Liver (tissue), 3 donors: ENCODE results near the gene NLRP4.

Experiments
- FOXA1 ChIP-seq: IDR thresholded peaks from 2 replicates; pipeline ENCODE4 v1.6.1; 2016; ENCODE audit warnings: antibody characterized with exemption
- HNF4G ChIP-seq: IDR thresholded peaks from 2 replicates; pipeline ENCODE4 v1.6.1; 2016; ENCODE audit warnings: antibody characterized with exemption
- JUND ChIP-seq, 2 donors: IDR thresholded peaks; 2 replicates each; pipeline ENCODE4 v1.6.1; 2016; ENCODE audit warnings: antibody characterized with exemption in 2 of 2
- RAD21 ChIP-seq, 2 donors: IDR thresholded peaks; 2 replicates each; pipeline ENCODE4 v1.6.1; 2016; ENCODE audit warnings: antibody characterized with exemption in 2 of 2, mild to moderate bottlenecking in 2 of 2
- REST ChIP-seq: IDR thresholded peaks from 2 replicates; pipeline ENCODE4 v1.6.1; 2016; ENCODE audit warnings: antibody characterized with exemption, mild to moderate bottlenecking
- TAF1 ChIP-seq: conservative IDR thresholded peaks from 2 replicates; pipeline ENCODE4 v1.6.1; 2016; ENCODE audit warnings: antibody characterized with exemption, mild to moderate bottlenecking
- YY1 ChIP-seq: IDR thresholded peaks from 2 replicates; pipeline ENCODE4 v1.6.1; 2016; ENCODE audit warnings: antibody characterized with exemption, mild to moderate bottlenecking
- TF ChIP-seq, protein P1 (sequence below): fragments of 150-350 bp; IDR thresholded peaks from 2 replicates; pipeline ENCODE4 v1.5.1; 2017; ENCODE audit warnings: improper control_type of control experiment, low read depth, low read length; ENCODE audit not compliant: missing input control
- TF ChIP-seq, protein P2 (sequence below): IDR thresholded peaks from 2 replicates; pipeline ENCODE4 v1.6.1; 2016; ENCODE audit warnings: antibody characterized with exemption
- donor health status: healthy.
- donor health status: healthy.

GRCh38 chr19:55832676-55833075 is 3.7 kb upstream of the NLRP4 start:
- TF ChIP-seq, protein P1, sequence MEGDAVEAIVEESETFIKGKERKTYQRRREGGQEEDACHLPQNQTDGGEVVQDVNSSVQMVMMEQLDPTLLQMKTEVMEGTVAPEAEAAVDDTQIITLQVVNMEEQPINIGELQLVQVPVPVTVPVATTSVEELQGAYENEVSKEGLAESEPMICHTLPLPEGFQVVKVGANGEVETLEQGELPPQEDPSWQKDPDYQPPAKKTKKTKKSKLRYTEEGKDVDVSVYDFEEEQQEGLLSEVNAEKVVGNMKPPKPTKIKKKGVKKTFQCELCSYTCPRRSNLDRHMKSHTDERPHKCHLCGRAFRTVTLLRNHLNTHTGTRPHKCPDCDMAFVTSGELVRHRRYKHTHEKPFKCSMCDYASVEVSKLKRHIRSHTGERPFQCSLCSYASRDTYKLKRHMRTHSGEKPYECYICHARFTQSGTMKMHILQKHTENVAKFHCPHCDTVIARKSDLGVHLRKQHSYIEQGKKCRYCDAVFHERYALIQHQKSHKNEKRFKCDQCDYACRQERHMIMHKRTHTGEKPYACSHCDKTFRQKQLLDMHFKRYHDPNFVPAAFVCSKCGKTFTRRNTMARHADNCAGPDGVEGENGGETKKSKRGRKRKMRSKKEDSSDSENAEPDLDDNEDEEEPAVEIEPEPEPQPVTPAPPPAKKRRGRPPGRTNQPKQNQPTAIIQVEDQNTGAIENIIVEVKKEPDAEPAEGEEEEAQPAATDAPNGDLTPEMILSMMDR = no peak
- TF ChIP-seq JUND (IDR thresholded peaks at IDR 0.05) (no peak), FOXA1 (no peak), RAD21 (IDR thresholded peaks at IDR 0.05) (no peak), HNF4G (no peak), REST (no peak), TAF1 (no peak), YY1 (no peak)
- TF ChIP-seq, protein P2, sequence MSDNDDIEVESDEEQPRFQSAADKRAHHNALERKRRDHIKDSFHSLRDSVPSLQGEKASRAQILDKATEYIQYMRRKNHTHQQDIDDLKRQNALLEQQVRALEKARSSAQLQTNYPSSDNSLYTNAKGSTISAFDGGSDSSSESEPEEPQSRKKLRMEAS = no peak
